RPMI7951 (cell line): ENCODE measurements around the gene TMEM9B. TPM values are rescaled to one million over a fixed set of nuclear protein-coding genes. Genes with fewer than 3 reads are reported as not detected.
"Not testable (repeated sequence)": the region's sequence is repeated elsewhere in the genome, so short reads cannot be mapped to it uniquely, and the experiment has no call there.

ENCODE experiments used
- DNase-seq: peaks from one replicate; pipeline ENCODE4 v3.0.0-alpha.2; 2012; ENCODE audit warnings: low read depth
- total RNA-seq: library from RNA; depleted of rRNA; stranded (reverse); fragments of >200 nt; shearing (Covaris generic); gene quantifications from 2 replicates; pipeline ENCODE4 v1.2.3, GENCODE V29; 2014

Gene TMEM9B
- total RNA-seq, 1 experiment from 2014 or later, result 40.6 TPM

- no peak for DNase-seq
These were observed 8.9 kb upstream of the TMEM9B start for GRCh38 chr11:8973121-8973520.

DNA sequence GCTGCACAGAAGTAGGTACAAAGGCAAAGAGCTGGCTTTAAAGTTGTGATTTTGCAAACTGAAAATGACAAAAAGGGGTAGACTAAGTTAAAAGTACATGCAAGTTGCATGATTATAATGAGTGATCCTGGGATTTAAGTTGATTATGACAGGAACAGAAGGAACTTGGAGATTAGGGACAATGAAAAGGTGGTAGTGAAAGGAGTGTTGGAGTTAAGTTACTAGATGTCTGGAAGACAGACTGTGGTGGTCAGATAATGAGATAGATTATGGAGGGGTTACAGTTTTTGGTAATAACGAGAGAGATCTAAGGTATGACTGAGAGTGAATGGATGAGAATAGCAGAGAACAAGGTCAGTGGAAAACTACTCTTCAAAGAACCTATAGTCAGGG lies 7.7 kb upstream of the TMEM9B start:
- DNase-seq, result no peak

- no peak for DNase-seq
These were observed 7.1 kb upstream of the TMEM9B start for GRCh38 chr11:8971196-8971923.

GRCh38 chr11:8967184-8967583 lies 2.9 kb upstream of the TMEM9B start:
- DNase-seq, result no peak

- no peak for DNase-seq
These were observed 496 bp downstream of the TMEM9B start for GRCh38 chr11:8963569-8964323.

GRCh38 chr11:8962841-8963240 lies 1.4 kb downstream of the TMEM9B start:
- DNase-seq, result no peak

- DNase-seq, result no peak
These were observed 2.8 kb downstream of the TMEM9B start for GRCh38 chr11:8961401-8961800.

DNA sequence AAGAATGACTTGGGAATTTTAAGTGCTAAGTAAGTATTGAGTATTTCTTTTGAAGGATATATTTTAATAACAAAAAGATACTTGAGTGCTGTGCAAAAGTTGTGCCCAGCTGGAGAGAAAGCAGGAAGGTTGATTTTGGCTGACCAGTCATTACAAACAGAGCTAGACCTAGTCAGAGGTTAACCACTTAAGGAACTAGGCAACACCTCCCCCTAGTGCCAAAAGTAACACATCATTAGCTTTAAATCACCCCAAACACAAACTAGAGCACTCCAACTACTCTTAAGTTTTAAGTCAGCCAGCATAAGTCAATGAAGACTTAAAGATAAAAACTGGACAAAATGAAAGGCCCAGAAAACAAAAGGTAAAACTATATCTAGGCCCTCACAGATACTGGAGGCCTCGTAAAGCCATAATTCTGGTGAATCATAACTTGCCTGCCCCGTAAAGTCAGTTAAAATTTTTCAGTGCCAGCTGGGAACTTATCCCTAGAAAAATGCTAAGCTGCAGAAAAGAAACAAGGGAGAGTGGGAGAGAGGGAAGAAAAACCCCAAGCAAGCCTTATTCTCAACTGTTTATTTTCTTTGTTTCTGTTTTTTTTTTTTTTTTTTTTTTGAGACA lies 4.6 kb downstream of the TMEM9B start:
- DNase-seq, result peak; percentile 74

DNA sequence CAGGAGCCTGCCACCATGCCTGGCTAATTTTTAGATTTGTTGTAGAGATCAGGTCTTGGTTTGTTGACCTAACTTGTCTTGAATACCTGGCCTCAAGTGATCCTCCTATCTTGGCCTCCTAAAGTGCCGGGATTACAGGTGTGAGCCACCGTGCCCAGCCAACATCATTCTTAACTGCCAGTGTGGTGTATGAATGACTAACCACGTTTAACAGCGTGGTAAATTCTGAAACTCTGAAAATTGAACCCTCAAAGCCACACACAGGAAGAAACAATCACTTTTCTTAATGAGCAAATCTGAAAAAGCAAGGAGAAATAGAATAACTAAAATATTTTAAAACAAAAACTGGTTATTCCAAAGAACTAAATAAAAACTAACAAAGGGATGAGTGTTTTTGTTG lies 7.4 kb downstream of the TMEM9B start:
- no peak for DNase-seq

DNA sequence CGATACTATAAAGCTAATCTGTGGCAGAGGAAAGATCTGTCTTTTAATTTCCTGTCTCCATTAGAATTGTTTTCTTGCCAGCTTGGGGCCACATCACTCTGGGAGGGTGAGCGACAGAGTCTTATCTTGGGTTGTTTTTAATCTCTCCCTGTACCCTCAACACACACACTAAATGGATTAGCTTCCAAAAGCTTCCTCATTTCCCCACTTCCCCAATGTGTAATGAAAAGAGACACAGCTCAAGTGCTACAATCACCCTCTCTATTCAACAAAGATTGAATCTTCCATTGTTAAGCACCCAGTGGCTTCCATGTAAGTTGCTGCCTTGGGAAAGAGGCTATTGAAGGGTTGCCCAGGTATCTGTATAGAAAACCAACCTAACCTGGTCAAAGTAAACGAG lies 15.4 kb downstream of the TMEM9B start:
- no peak for DNase-seq

- DNase-seq, result no peak
These were observed 16.9 kb downstream of the TMEM9B start for GRCh38 chr11:8947230-8947943.

DNA sequence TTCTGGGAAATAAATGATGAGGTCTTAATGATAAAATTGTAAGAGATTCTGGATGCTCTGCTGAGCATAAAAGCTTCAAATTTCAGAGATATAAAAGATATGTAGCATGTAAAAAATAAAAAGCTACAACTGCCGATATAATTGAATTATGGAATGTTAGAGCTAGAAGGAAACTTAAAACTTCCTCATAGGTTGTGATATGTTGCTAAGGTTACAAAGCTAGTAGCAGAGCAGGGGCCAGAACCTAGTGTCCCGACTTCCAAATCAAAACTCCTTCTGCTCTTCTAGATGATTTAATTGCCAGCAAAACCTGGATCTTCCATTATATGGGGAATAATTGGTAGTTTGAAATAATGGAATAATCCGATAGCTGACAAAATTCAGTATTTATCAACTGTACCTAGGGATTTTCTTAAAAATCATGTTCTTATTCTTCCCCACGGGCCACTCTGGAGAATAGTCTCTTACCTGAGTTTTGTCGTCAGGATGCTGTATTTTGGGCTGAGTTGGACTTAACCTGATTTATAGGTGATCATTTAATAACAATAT lies 21.6 kb downstream of the TMEM9B start, which contains the start of gene ASCL3:
Gene ASCL3 (minus strand): TSS at position 499 of the 549 bp plus-strand sequence. CDS start 4,855 bp downstream, outside the sequence.
- DNase-seq, result no peak

- no peak for DNase-seq
These were observed 22.7 kb downstream of the TMEM9B start for GRCh38 chr11:8941341-8942103.

- no peak for DNase-seq
These were observed 26.6 kb downstream of the TMEM9B start for GRCh38 chr11:8937659-8938058.

- no peak for DNase-seq
These were observed 27.1 kb downstream of the TMEM9B start for GRCh38 chr11:8937159-8937558.

DNA sequence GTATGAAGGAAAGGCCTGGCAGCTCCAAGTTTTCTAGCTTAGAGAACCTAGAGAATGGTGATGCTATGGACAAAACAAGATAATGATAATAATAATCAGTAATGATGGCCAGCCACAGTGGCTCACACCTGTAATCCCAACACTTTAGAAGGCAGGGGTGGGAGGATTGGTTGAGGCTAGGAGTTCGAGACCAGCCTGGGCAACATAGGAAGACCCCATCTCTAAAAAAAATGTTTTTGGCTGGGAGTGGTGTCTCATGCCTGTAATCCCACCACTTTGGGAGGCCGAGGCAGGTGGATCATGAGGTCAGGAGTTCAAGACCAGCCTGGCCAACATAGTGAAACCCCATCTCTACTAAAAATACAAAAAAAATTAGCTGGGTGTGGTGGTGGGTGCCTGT lies 28.5 kb downstream of the TMEM9B start:
- not testable (repeated sequence) for DNase-seq

- DNase-seq, result peak; percentile 82
These were observed 29.3 kb downstream of the TMEM9B start for GRCh38 chr11:8934742-8935488.

DNA sequence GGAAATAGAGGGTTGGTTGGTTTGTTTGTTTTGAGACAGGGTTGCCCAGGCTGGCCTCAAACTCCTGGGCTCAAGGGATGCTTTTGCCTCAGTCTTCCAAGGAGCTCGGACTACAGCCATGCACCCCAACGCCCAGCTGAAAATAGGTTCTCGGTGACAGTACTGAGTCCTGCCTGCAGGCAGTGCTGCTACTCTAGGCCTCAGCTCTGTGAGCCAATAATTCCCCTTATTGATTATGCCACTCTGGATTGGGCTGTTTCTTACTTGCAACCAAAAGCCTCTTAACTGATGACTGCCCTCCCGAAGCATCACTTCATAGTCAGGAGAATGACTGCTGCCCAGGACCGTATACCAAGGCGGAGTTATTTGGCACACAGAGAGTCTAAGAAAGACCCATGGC lies 30.3 kb downstream of the TMEM9B start:
- no peak for DNase-seq

GRCh38 chr11:8932564-8933180 lies 31.6 kb downstream of the TMEM9B start, which contains the start of gene C11orf16:
Gene C11orf16 (minus strand): TSS chr11:8932947. CDS start chr11:8932308, 639 bp downstream.
- no peak for DNase-seq
